GM10266 (cell line): Measurements from ENCODE around the gene NAGPA.

Source experiments
- DNase-seq: peaks from one replicate; pipeline ENCODE4 v3.0.0; 2012; ENCODE audit errors: extremely low spot score
- CTCF ChIP-seq: IDR thresholded peaks from 2 replicates; pipeline ENCODE4 v1.5.1; 2012; ENCODE audit warnings: mild to moderate bottlenecking, low read depth; ENCODE audit not compliant: control insufficient read depth, insufficient read depth; ENCODE audit errors: missing control alignments

NAGPA gene

DNA sequence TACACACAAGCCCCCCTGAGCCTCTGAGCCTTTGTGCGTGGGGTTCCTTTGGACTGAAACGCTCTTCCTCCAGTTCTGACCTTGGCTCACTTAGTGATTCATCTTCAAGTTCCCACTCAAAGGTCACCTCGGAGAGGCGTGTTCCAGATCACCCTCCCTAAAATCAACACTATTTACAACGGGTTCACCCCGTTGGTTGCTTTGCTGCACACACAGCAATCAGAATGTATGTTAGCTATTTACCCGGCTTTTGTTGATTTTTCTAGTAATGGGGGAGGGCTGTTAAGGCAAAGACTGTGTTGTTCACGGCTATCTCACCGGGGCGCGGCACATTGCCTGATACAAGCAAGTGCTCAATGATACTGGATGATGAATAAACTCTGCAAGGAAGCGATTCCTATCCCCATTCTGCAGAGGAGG, 977 bp downstream of the NAGPA start:
- no peak for TF ChIP-seq CTCF
- no peak for DNase-seq

GRCh38 chr16:5031601-5032000, 2.1 kb downstream of the NAGPA start:
- DNase-seq, result no peak
- TF ChIP-seq CTCF, result no peak

GRCh38 chr16:5030251-5030870, 3.4 kb downstream of the NAGPA start:
- DNase-seq, result no peak
- no peak for TF ChIP-seq CTCF

DNA sequence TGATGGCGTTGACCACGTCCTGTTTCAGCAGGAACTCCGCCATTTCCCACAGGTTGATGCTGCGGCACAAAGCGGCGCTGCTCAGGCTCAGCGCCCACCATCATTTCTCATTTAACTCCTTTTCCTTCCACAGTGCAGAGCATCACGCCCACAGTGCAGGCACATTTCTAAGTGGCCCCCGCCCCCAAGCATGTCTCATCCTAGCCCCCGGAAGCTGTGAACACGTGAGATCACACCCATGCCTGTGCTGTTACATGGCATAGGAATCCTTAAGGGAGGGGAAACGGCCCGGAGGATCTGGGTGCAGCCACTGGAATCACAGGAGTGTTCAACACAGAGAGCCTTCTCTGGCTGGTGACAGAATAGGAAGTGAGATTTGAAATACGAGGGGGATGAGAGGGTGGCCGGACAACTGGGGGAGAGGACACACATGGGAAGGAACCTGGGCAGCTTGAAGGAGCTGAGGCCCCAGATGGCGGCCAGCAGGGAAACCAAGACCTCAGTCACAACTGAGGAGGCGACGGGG, 4.7 kb downstream of the NAGPA start:
- DNase-seq, result no peak
- no peak for TF ChIP-seq CTCF

- TF ChIP-seq CTCF, result no peak
- DNase-seq, result no peak
These were observed 6.0 kb downstream of the NAGPA start for GRCh38 chr16:5027575-5028235.

GRCh38 chr16:5027086-5027485, 6.6 kb downstream of the NAGPA start:
- DNase-seq, result no peak
- no peak for TF ChIP-seq CTCF

GRCh38 chr16:5026664-5027063, 7.1 kb downstream of the NAGPA start:
- TF ChIP-seq CTCF, result no peak
- no peak for DNase-seq
